IPS-11a (cell line): Measurements from ENCODE around the gene IFNAR1.
"Not testable (repeated sequence)": the region's sequence is repeated elsewhere in the genome, so short reads cannot be mapped to it uniquely, and the experiment has no call there.

Source experiments
- H3K4me3 ChIP-seq: one replicate; pipeline ENCODE4 v1.5.1; 2013; ENCODE audit warnings: low read depth, low read length, control low read depth

IFNAR1 gene

DNA sequence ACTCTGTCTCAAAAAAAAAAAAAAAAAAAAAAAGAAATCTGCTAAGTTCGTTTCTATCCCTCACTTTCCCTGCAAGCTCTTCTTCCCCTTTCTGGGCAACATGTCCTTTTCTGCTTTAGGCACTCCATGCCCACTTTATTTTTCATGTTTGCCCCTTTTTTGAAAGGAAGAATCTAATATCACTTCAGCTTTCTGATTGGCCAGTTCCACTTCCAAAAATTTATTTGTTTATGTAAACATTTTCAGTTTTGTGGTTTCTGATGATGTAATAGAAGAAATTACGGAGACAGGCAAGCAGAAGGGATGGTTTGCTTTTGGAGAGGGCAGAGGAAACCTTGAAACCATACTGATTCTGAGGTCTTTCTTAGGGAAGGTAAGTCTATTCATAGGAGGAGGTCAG is 15.1 kb downstream of the IFNAR1 start:
- no peak overlapping the region for H3K4me3 ChIP-seq

- no peak overlapping the region for H3K4me3 ChIP-seq
Observed at GRCh38 chr21:33345751-33346238, 21.0 kb downstream of the IFNAR1 start.

DNA sequence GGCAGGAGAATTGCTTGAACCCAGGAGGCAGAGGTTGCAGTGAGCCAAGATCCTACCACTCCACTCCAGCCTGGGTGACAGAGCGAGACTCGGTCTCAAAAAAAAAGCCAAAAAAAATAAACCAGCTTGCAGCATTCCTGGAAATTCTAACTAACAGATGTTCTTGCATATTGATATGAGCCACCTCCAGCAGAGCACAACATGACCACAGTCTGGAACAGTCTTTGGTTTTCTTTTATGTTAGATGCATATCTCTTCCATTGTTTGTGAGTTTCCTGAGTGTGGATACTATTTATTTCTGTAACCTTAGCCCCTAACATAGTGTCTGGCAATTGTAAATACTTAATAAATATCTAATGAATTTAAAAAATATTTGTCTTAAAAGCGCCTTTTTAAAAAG is 23.9 kb downstream of the IFNAR1 start:
- no peak overlapping the region for H3K4me3 ChIP-seq

- H3K4me3 ChIP-seq: no peak overlapping the region
Observed at GRCh38 chr21:33350676-33351075, 25.9 kb downstream of the IFNAR1 start.

GRCh38 chr21:33355355-33355754 is 30.6 kb downstream of the IFNAR1 start:
- no peak overlapping the region for H3K4me3 ChIP-seq

DNA sequence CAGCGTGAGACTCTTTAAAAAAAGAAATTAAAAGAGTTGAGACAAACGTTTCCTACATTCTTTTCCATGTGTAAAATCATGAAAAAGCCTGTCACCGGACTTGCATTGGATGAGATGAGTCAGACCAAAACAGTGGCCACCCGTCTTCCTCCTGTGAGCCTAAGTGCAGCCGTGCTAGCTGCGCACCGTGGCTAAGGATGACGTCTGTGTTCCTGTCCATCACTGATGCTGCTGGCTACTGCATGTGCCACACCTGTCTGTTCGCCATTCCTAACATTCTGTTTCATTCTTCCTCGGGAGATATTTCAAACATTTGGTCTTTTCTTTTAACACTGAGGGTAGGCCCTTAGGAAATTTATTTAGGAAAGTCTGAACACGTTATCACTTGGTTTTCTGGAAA is 31.2 kb downstream of the IFNAR1 start:
- no peak overlapping the region for H3K4me3 ChIP-seq

DNA sequence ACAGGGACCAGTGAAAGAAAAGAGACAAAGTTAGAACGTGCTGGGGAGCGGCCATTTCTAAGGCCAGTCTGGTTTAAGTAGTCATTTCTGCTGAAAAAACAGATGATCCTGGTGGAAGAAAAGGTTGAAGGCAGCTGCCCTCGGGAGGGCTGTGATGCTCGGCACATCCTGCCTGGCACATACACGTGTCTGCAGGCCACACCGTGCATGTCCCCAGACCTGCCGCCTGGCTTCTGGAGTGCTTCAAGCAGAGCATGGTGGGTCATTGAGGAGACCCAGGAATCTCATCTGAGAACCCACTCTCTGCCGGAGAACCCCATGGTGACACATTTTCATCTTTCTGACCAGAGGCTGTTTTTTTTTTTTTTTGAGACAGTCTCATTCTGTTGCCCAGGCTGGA is 32.4 kb downstream of the IFNAR1 start:
- H3K4me3 ChIP-seq: no peak overlapping the region

DNA sequence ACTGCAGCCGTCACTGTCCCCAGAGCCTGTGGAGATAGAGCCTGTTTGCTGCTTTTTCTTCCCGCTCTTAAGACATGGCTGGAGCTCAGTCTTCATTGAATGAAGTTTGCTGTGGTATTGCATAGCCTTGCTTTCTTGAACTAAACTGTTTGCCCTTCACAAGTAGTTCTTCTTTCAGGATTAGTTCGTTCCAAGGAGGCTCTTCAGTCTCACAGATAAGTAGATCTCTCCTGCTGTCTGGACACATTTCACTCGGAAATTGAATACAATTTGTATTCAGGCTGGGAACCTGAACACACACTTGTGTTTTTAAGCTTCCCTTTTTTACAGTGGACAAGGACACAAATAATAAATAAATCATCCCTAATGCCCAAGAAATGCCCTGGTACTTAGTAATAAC is 34.7 kb downstream of the IFNAR1 start:
- H3K4me3 ChIP-seq: no peak overlapping the region

DNA sequence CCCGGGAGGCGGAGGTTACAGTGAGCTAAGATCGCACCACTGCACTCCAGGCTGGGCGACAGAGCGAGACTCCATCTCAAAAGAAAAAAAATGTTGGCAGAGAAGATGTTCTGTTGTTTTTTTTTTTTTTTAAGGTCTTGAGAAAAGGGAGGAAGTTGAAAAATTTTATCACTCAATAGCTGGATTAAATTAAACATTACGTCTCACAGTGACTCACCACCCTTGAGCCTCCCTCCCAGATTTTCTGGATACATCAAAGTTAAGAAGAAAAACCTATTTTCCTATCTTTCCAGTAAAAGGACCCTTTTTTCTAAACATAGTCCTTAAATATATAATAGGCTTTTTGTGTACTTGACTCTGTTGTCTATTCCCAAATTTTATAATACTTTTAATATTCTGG is 35.5 kb downstream of the IFNAR1 start:
- H3K4me3 ChIP-seq: no peak overlapping the region

DNA sequence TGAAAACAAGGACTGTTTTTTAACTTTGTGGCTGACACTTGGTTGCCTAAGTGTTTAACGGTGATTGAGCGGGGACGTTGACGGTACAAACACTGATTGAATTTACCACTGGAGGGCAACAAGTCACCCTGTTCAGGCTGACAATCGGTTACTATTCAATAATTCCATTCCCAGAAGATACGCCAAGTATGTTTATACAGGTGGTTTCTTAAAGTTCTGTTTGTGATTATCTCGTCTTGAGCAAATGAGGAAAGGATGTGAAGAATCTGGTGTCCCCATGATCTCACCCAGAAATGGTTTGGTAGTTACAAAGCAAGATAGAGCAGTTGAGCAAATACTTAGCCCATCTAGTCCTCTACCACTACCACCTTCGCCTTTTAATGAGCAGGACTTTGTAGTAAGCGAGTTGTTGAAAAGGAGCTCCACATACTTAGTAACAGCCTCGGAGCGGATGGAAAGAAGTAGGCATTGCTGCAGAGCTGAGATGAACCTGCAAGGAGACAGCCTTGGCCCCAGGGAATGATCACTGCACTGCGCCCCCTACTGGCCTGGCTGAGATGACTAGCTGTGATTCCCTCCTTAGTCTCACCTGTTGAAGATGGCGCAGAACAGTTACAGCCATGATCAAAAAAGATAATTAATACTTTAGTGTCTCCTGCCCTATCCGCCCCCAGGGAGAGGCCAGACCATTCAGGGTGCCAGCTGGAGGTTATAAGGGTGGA is 36.3 kb downstream of the IFNAR1 start:
- no peak overlapping the region for H3K4me3 ChIP-seq

GRCh38 chr21:33362044-33362555 is 37.3 kb downstream of the IFNAR1 start:
- no peak overlapping the region for H3K4me3 ChIP-seq

DNA sequence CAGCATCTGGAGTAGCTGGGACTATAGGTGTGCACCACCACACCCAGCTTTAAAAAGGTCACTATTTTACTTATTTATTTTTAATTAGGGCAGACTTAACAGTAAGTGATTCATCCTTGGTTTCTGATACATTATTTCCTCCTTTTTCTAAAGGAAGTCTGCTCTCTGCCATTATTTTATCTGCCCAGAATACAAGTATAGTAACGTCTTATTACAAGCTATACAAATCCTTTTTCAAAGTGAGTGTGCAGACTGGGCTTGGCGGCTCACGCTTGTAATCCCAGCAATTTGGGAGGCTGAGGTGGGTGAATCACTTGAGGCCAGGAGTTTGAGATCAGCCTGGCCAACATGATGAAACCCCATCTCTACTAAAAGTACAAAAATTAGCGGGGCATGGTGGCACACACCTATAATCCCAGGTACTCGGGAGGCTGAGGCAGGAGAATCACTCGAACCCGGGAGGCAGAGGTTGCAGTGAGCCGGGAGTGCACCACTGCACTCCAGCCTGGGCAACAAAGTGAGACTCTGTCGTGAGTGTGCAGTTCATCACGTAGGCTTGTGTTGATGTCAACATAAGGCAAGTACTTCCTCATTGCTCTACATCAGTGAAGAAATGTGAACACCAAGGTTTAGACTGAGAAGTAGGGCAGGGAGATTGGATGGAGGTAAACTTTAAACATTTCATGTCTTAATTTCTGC is 39.3 kb downstream of the IFNAR1 start:
- H3K4me3 ChIP-seq: not testable (repeated sequence)

- no peak overlapping the region for H3K4me3 ChIP-seq
Observed at GRCh38 chr21:33364830-33365229, 40.1 kb downstream of the IFNAR1 start.

DNA sequence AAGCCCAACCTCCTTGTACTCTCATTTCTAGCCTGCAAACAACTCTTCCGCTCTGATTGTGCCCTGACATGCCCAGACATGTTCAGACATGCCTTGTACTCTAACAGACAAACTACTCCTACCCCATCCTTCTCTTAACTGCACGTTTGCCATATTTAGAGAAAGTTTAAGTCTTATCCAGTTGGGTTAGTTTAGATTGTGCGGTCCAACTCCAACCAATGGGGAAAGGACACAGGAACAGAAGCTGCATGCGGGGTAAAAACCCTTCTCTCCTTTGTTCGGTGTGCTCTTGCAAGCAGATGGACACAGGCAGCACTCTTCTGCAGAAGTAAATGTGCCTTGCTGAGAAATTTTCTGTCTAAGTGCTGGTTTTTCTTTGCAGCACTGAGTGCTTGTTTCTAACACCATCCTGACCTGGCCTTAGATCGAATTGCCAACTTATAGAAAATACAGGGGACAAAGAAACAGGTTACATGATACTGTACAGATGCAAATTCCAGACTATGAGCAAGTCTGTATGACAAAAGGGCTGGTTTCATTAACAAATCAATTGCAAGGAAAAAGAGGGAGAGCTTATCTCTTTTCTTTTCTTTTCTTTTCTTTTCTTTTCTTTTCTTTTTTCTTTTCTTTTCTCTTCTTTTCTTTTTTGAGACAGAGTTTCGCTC is 42.7 kb downstream of the IFNAR1 start:
- no peak overlapping the region for H3K4me3 ChIP-seq

GRCh38 chr21:33368124-33368523 is 43.4 kb downstream of the IFNAR1 start:
- H3K4me3 ChIP-seq: no peak overlapping the region

- no peak overlapping the region for H3K4me3 ChIP-seq
Observed at GRCh38 chr21:33368576-33368975, 43.8 kb downstream of the IFNAR1 start.

GRCh38 chr21:33369586-33369985 is 44.8 kb downstream of the IFNAR1 start:
- no peak overlapping the region for H3K4me3 ChIP-seq

- H3K4me3 ChIP-seq: no peak overlapping the region
Observed at GRCh38 chr21:33370305-33370704, 45.5 kb downstream of the IFNAR1 start.

DNA sequence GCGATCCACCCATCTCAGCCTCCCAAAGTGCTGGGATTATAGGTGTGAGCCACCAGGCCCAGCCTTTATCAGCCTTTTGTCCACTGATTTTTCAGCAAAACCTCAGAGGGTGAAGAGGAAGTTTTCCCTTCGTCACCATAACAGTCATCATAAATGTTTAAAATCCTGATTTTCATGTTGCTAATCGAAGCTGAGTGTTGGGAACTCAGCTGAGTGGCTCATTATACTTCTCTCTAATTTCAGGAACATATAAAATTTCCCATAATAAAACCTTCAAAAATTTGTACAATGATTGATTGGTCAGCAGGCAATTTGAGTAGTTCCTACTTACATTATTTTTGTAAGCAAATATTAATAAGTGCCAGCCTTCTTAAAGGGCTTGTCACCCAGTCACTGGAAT is 46.6 kb downstream of the IFNAR1 start:
- no peak overlapping the region for H3K4me3 ChIP-seq

DNA sequence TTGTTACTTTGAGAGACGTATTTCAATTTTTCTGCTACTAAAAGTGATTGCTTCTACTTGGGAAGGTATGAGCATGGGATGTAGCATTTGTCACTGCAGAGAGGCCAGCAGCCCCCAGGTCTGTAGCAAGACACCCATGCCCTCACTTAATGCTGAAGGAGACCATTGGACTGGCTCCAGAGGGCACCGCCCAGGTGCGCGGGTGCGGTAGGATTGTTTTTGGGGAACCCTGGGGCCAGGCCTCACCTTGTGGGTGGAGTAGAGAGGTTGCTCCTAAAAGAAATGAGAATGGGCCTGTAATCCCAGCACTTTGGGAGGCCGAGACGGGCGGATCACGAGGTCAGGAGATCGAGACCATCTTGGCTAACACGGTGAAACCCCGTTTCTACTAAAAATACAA is 47.8 kb downstream of the IFNAR1 start:
- no peak overlapping the region for H3K4me3 ChIP-seq

DNA sequence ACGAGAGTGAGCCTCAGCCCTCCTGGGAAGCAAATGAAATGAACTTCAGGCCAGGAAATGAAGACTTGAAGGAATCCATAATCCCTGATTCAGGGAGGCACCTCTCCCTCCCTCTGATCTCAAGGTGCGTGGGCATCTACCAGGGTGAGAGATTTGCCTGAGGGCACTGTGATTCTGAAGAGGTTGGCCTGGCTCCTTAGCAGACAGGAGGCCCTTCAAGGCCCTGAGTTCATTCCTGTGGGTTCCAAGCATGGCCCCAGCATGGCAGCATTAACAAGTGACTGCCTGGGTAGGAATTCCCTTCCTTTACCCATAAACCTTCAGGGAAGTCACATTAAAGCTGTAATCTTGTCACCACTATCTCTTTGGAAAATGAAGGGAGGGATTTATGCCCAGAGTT is 48.7 kb downstream of the IFNAR1 start:
- no peak overlapping the region for H3K4me3 ChIP-seq

- no peak overlapping the region for H3K4me3 ChIP-seq
Observed at GRCh38 chr21:33374080-33374449, 49.3 kb downstream of the IFNAR1 start.
